HG02870 (cell line): Measurements from ENCODE around the gene PPIP5K1.

Experiments
- ATAC-seq: cut with Tn5 transposase; IDR thresholded peaks from one replicate; pipeline ENCODE4 v1.9.1; 2021; ENCODE audit warnings: mild to moderate bottlenecking, moderate library complexity; ENCODE audit not compliant: unreplicated experiment

Gene PPIP5K1

GRCh38 chr15:43519196-43519595 is 70.8 kb downstream of the PPIP5K1 start:
- no peak for ATAC-seq

- no peak for ATAC-seq
These were observed 71.7 kb downstream of the PPIP5K1 start for GRCh38 chr15:43518197-43518761.

- ATAC-seq: no peak
These were observed 72.4 kb downstream of the PPIP5K1 start, which contains the start of gene MAP1A for GRCh38 chr15:43517354-43518196. Gene MAP1A (plus strand): TSS chr15:43517608. CDS start chr15:43521474, 3,866 bp downstream.

GRCh38 chr15:43516801-43517353 is 73.1 kb downstream of the PPIP5K1 start:
- ATAC-seq: no peak

- no peak for ATAC-seq
These were observed 73.8 kb downstream of the PPIP5K1 start for GRCh38 chr15:43516185-43516584.

- no peak for ATAC-seq
These were observed 74.3 kb downstream of the PPIP5K1 start for GRCh38 chr15:43515741-43516140.

GRCh38 chr15:43514241-43515057 is 75.6 kb downstream of the PPIP5K1 start:
- ATAC-seq: no peak

- no peak for ATAC-seq
These were observed 76.5 kb downstream of the PPIP5K1 start for GRCh38 chr15:43513550-43513949.

GRCh38 chr15:43511012-43511885 is 78.8 kb downstream of the PPIP5K1 start:
- no peak for ATAC-seq

GRCh38 chr15:43510200-43511011 is 79.6 kb downstream of the PPIP5K1 start:
- ATAC-seq: peak; percentile 97

- ATAC-seq: no peak
These were observed 80.3 kb downstream of the PPIP5K1 start for GRCh38 chr15:43509660-43510199.

- ATAC-seq: no peak
These were observed 80.9 kb downstream of the PPIP5K1 start for GRCh38 chr15:43508991-43509659.

- ATAC-seq: no peak
These were observed 81.6 kb downstream of the PPIP5K1 start for GRCh38 chr15:43508421-43508820.

- ATAC-seq: no peak
These were observed 84.3 kb downstream of the PPIP5K1 start for GRCh38 chr15:43505738-43506137.

GRCh38 chr15:43499635-43500034 is 90.4 kb downstream of the PPIP5K1 start:
- no peak for ATAC-seq

- ATAC-seq: no peak
These were observed 91.0 kb downstream of the PPIP5K1 start for GRCh38 chr15:43498990-43499389.

- ATAC-seq: no peak
These were observed 96.1 kb downstream of the PPIP5K1 start for GRCh38 chr15:43493703-43494472.
